Gastrocnemius medialis (tissue), 4 donors: ENCODE data around the gene DGCR6L. TPM values are rescaled to one million over a fixed set of nuclear protein-coding genes. Genes with fewer than 3 reads are reported as not detected.
"Not testable (repeated sequence)": the region's sequence is repeated elsewhere in the genome, so short reads cannot be mapped to it uniquely, and the experiment has no call there.

ENCODE experiments used
- ATAC-seq, 2 donors: fragments of 150-250 bp; one replicate each; pipeline ENCODE4 v1.9.1; 2016
- DNase-seq, 2 donors: peaks; one replicate each; pipeline ENCODE4 v3.0.0-alpha.2; 2019
- H3K27ac ChIP-seq, 4 donors: fragments of 200-600 bp; sonication (generic); 1 replicate in 1 of 4; 2 replicates in 3 of 4; pipeline ENCODE4 v1.5.1; 2016 to 2018; ENCODE audit warnings: mild to moderate bottlenecking in 2 of 4, moderate library complexity in 1 of 4
- H3K27me3 ChIP-seq, 3 donors: fragments of 200-600 bp; sonication (generic) in 2 of 3; 1 replicate in 1 of 3; 2 replicates in 2 of 3; pipeline versions ENCODE4 v1.5.1 to v1.6.0; 2016 to 2019; ENCODE audit warnings: mild to moderate bottlenecking in 1 of 3, moderate library complexity in 1 of 3
- H3K36me3 ChIP-seq, 2 donors: fragments of 200-600 bp; sonication (generic) in 1 of 2; one replicate each; pipeline ENCODE4 v1.5.1; 2017 to 2018
- H3K4me1 ChIP-seq, 2 donors: fragments of 200-600 bp; sonication (generic) in 1 of 2; one replicate each; pipeline ENCODE4 v1.5.1; 2016 to 2017; ENCODE audit warnings: mild to moderate bottlenecking in 2 of 2
- H3K4me3 ChIP-seq, 4 donors: fragments of 200-600 bp; sonication (generic) in 3 of 4; 1 replicate in 1 of 4; 2 replicates in 3 of 4; pipeline ENCODE4 v1.5.1; 2016 to 2019; ENCODE audit warnings: mild to moderate bottlenecking in 2 of 4
- H3K9me3 ChIP-seq, 3 donors: fragments of 200-600 bp; sonication (generic) in 2 of 3; 1 replicate in 1 of 3; 2 replicates in 2 of 3; pipeline ENCODE4 v1.5.1; 2016 to 2019
- CTCF ChIP-seq, 5 experiments: fragments of 450-650 bp in 3 of 5; fragments of 200-600 bp in 2 of 5; sonication (generic) in 2 of 5; IDR thresholded peaks in 4 of 5; conservative IDR thresholded peaks in 1 of 5; 1 replicate in 4 of 5; 2 replicates in 1 of 5; pipeline ENCODE4 v1.5.1; 2016 to 2019; ENCODE audit warnings: antibody characterized with exemption in 5 of 5, mild to moderate bottlenecking in 3 of 5, moderate library complexity in 3 of 5
- POLR2A ChIP-seq, 2 donors: fragments of 450-650 bp; IDR thresholded peaks; one replicate each; pipeline ENCODE4 v1.6.1; 2017; ENCODE audit warnings: antibody characterized with exemption in 2 of 2, mild to moderate bottlenecking in 2 of 2, moderate library complexity in 2 of 2
- in situ Hi-C, 4 donors: fragments of 200-750 bp; cut with MboI; loops; one replicate each; pipeline versions ENCODE4 v1.15.0 to v1.8.0; 2017; ENCODE audit warnings: low sequenced_read_pairs in 4 of 4
- intact Hi-C: fragments of 100-400 bp; cut with DNase I; formaldehyde crosslinking; loops from one replicate; pipeline ENCODE4 v1.15.1; 2023; ENCODE audit warnings: low total_unique reads
- total RNA-seq, 4 donors: library from RNA; depleted of rRNA; stranded (reverse); fragments of >200 nt; gene quantifications; one replicate each; pipeline versions ENCODE4 v1.1.0 to v1.2.3, GENCODE V29; 2016

Gene DGCR6L
- total RNA-seq = 100 to 1,000 TPM in 1 of 4 donors, 10 to 100 TPM in 3; 43.5 to 105 (median 67.5) TPM

GRCh38 chr22:20319745-20320658 is at the start of gene DGCR6L:
TSS of gene DGCR6L (minus strand) at chr22:20320060. CDS start at chr22:20319988, 72 bp downstream.
- Histone ChIP-seq H3K9me3 (no peaks in the 10 kb centered on the region), H3K4me3 (peak within 1 kb of the TSS; percentile 92 to 95 (median 93)), H3K4me1 (peaks cover 21 to 33% of the 10 kb centered on the region in 2 donors), H3K36me3 (no peaks in the 10 kb centered on the region), H3K27me3 (no peaks in the 10 kb centered on the region), H3K27ac (peak within 1 kb of the TSS; percentile 96 to 99 (median 97))
- intact Hi-C loops (loop anchor here (10.0 kb wide), 1 partner anchor 175 kb away; the partner anchor contains the start of gene KLHL22), in situ Hi-C loops (no loop called here)
- DNase-seq (peak; percentile 91 to 93), ATAC-seq (peak; percentile 86 to 89)
- peak in 1 of 5 experiments; percentile 7 for TF ChIP-seq CTCF (IDR thresholded peaks at IDR 0.05 in 4 of 5, conservative IDR thresholded peaks at IDR 0.05 in 1 of 5)
- TF ChIP-seq POLR2A (IDR thresholded peaks at IDR 0.05) = peak; percentile 90

DNA sequence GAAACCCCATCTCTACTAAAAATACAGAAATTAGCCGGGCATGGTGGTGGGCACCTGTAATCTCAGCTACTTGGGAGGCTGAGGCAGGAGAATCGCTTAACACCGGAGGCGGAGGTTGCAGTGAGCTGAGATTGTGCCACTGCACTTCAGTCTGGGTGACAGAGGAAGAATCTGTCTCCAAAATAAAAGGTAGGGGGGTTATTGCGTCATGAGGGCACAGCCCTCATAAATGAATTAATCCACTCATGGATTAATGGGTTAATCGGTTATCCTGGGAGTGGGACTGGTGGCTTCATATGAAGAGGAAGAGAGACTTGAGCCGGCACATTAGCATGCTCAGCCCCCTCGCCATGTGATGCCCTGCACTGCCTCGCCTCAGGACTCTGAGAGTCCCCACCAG is 49.0 kb upstream of the DGCR6L start:
- ATAC-seq, DNase-seq, H3K36me3 ChIP-seq, H3K4me3 ChIP-seq, in situ Hi-C loops, H3K27me3 ChIP-seq, H3K4me1 ChIP-seq, intact Hi-C loops, H3K27ac ChIP-seq, H3K9me3 ChIP-seq: not testable (repeated sequence)

- intact Hi-C loops, H3K36me3 ChIP-seq, DNase-seq, H3K9me3 ChIP-seq, in situ Hi-C loops, H3K4me3 ChIP-seq, H3K27me3 ChIP-seq, H3K27ac ChIP-seq, H3K4me1 ChIP-seq, ATAC-seq: not testable (repeated sequence)
Observed at GRCh38 chr22:20366841-20367240, 47.0 kb upstream of the DGCR6L start.

- ATAC-seq, H3K36me3 ChIP-seq, H3K4me3 ChIP-seq, in situ Hi-C loops, DNase-seq, H3K4me1 ChIP-seq, intact Hi-C loops, H3K27ac ChIP-seq, H3K27me3 ChIP-seq, H3K9me3 ChIP-seq: not testable (repeated sequence)
Observed at GRCh38 chr22:20364335-20365260, 44.7 kb upstream of the DGCR6L start.

GRCh38 chr22:20362403-20362802 is 42.5 kb upstream of the DGCR6L start:
- H3K4me3 ChIP-seq, intact Hi-C loops, ATAC-seq, in situ Hi-C loops, H3K9me3 ChIP-seq, H3K27ac ChIP-seq, H3K4me1 ChIP-seq, H3K27me3 ChIP-seq, H3K36me3 ChIP-seq, DNase-seq: not testable (repeated sequence)

DNA sequence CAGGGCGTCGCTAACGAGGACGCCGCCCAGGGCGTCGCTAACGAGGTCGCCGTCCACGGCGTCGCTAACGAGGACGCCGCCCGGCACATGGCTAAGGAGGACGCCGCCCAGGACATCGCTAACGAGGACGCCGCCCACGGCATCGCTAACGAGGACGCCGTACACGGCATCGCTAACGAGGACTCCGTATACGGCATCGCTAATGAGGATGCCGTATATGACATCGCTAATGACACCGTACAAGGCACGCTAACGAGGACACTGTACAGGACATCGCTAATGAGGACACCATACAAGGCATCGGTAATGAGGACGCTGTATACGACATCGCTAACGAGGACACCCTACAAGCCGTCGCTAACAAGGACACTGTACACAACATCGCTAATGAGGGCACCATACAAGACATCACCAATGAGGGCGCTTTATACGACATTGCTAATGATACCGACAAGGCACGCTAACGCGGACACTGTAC is 41.9 kb upstream of the DGCR6L start:
- H3K4me1 ChIP-seq, H3K9me3 ChIP-seq, H3K4me3 ChIP-seq, DNase-seq, intact Hi-C loops, H3K27ac ChIP-seq, ATAC-seq, in situ Hi-C loops, H3K27me3 ChIP-seq, H3K36me3 ChIP-seq: not testable (repeated sequence)

DNA sequence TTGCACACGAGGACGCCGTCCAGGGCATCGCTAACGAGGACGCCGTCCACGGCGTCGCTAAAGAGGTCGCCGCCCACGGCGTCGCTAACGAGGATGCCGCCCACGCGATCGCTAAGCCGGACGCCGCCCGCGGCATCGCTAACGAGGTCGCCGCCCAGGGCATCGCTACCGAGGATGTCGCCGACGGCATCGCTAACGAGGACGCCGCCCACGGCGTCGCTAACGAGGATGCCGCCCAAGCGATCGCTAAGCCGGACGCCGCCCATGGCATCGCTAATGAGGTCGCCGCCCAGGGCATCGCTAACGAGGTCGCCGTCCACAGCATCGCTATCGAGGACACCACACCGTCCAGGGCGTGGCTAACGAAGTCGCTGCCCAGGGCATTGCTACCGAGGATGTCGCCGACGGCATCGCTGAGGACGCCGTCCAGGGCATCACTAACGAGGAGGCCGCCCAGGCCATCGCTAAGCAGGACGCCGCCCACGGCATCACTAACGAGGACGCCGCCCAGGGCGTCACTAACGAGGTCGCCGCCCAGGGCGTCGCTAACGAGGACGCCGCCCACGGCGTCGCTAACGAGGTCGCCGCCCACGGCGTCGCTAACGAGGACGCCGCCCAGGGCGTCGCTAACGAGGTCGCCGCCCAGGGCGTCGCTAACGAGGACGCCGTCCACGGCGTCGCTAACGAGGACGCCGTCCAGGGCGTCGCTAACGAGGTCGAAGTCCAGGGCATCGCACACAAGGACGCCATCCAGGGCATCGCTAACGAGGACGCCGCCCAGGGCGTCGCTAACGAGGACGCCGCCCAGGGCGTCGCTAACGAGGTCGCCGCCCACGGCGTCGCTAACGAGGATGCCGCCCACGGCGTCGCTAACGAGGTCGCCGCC is 41.2 kb upstream of the DGCR6L start:
- not testable (repeated sequence) for H3K4me3 ChIP-seq

GRCh38 chr22:20360261-20360660 is 40.4 kb upstream of the DGCR6L start:
- H3K9me3 ChIP-seq, ATAC-seq, DNase-seq, H3K4me1 ChIP-seq, intact Hi-C loops, in situ Hi-C loops, H3K27me3 ChIP-seq, H3K36me3 ChIP-seq, H3K27ac ChIP-seq, H3K4me3 ChIP-seq: not testable (repeated sequence)

More for the DNA sequence above, 41.2 kb upstream of the DGCR6L start:
- in situ Hi-C loops, H3K9me3 ChIP-seq, H3K27ac ChIP-seq, H3K27me3 ChIP-seq, ATAC-seq, H3K4me1 ChIP-seq, DNase-seq, H3K36me3 ChIP-seq, intact Hi-C loops: not testable (repeated sequence)

DNA sequence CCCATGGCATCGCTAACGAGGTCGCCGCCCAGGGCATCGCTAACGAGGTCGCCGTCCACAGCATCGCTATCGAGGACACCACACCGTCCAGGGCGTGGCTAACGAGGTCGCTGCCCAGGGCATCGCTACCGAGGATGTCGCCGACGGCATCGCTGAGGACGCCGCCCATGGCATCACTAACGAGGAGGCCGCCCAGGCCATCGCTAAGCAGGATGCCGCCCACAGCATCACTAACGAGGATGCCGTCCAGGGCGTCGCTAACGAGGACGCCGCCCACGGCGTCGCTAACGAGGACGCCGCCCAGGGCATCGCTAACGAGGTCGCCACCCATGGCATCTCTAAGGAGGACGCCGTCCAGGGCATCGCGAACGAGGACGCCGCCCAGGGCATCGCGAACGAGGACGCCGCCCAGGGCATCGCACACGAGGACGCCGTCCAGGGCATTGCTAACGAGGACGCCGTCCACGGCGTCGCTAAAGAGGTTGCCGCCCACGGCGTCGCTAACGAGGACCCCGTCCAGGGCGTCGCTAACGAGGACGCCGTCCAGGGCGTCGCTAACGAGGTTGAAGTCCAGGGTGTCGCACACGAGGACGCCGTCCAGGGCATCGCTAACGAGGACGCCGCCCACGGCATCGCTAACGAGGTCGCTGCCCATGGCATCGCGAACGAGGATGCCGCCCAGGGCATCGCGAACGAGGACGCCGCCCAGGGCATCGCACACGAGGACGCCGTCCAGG is 38.8 kb upstream of the DGCR6L start:
- H3K27ac ChIP-seq, H3K4me3 ChIP-seq, H3K27me3 ChIP-seq, intact Hi-C loops, H3K9me3 ChIP-seq, H3K4me1 ChIP-seq, in situ Hi-C loops, DNase-seq, H3K36me3 ChIP-seq, ATAC-seq: not testable (repeated sequence)
